ENCODE results near the gene DNAAF8.

Gene DNAAF8

DNA sequence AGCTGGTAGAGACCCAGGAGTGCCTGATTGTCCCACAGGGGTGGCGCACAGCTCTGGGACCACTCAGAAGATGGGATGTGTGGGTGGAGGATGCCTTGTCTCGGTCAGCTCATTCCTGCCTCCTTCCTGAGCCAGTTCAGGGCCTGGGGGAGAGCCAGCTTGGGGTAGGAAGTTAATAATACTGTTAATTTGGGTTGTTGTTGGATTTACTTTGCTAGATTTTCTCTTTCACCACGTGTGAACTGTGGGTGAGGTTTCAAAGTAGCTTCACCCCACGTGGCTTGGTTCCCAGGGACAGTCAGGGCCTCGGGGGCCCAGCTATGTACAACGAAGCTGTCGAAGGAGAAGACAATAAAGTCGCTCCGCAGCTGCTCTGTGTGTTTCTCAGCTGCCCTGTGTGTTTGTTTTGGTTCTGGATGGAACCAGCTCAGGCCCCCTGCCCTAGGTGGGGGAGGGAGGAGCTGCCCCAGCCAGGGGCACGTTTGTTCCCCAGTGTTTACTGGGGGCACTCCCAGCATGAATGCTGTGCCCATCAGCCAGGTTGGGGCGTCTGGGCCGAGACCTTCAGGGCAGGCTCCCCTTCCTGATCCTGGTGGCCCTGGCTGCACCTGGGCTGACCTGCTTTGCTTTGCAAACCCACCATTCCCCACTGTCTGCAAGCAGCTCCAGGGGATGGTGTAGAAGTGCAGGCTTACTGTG is 38.7 kb upstream of the DNAAF8 start:
- DNase-seq (ENCODE audit: low spot score), result no peak

GRCh38 chr16:4696172-4696904 is 38.0 kb upstream of the DNAAF8 start:
- no peak for DNase-seq (ENCODE audit: low spot score)

GRCh38 chr16:4696905-4697847 is 37.2 kb upstream of the DNAAF8 start:
- no peak for DNase-seq (ENCODE audit: low spot score)

DNA sequence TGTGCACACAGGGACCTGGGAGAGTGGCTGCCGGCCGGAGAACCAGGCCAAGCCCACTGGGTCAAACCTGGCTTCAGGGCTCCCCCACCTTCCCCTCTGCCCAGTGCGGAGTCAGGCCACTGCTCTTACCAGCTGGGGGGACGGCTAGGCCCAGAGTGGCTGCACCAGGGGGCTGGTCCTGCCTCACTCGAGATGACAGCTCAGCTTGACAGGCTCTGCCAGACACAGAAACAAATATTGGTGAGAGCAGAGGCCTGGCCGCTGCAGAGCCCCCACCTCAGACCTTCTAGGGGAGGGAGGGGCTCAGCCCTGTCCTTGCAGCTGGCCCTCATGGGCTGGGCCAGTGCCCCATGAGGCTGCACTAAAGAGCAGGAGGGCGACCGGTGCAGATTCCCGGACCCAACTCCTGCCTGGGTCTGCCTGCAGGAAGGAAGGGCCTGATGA is 36.5 kb upstream of the DNAAF8 start:
- no peak for DNase-seq (ENCODE audit: low spot score)

DNA sequence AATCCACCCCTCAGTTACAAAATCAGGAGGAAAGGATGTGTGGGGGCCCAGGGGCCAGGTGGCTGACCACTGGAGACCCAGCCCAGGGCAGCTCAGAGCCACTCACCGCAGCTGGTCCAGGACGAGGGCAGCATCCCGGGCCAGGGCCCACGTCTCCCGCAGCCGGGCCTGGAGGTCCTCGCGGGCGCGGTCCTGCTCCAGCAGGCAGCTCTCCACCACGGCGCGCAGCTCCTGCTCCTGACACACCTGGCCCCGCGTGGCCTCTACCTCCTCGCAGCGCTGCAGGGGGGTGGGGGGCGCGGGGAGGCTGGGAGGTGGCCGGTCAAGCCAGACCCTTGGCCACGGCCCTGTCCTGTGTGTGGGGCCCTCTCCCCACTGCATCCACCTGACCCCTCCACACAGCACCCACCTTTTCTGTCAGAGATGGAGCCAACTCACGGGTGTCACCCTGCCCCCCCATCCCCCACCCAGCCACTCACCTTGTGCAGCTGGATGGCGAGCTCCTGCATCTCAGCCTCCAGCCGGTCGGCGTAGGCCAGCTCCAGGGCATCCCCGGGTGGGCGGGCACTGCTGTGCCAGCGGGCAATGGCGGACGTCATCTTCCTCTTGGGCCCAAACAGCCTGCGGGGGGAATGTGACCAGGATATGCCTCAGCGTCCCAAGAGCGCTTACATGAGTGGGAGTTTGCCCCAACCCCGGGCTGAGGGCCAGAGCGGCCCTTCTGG is 35.9 kb upstream of the DNAAF8 start:
- no peak for DNase-seq (ENCODE audit: low spot score)

- no peak for DNase-seq (ENCODE audit: low spot score)
Observed at GRCh38 chr16:4699046-4699556, 35.2 kb upstream of the DNAAF8 start.

DNA sequence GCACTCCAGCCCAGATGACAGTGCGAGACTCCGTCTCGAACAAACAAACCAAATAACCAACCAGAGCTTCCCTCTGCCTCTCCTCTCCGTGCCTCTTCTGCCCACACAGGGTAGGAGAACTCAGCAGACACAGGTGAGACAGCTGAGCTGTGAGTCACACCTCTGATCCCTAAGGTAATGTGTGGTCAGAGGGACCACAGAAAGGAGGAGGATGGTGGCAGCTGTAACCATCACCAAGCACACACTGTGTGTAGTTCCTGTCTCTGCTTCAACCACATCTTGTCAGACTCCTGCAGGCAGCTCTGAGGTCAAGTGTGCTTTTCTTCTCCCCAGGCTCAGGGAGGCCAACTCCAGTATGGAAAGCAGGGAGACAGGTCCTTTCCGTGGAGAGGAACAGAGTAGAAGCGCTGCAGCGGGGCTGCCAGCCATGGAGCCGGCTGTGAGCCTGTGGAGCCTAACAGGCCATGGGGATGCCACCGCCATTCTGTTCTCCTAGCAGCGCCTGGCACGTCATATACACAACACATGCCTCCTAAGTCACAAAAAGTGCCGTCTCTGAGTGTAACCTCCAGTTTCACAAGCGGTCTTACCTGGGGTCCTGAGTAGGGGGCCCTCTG is 33.8 kb upstream of the DNAAF8 start:
- DNase-seq (ENCODE audit: low spot score), result peak; percentile 52

DNA sequence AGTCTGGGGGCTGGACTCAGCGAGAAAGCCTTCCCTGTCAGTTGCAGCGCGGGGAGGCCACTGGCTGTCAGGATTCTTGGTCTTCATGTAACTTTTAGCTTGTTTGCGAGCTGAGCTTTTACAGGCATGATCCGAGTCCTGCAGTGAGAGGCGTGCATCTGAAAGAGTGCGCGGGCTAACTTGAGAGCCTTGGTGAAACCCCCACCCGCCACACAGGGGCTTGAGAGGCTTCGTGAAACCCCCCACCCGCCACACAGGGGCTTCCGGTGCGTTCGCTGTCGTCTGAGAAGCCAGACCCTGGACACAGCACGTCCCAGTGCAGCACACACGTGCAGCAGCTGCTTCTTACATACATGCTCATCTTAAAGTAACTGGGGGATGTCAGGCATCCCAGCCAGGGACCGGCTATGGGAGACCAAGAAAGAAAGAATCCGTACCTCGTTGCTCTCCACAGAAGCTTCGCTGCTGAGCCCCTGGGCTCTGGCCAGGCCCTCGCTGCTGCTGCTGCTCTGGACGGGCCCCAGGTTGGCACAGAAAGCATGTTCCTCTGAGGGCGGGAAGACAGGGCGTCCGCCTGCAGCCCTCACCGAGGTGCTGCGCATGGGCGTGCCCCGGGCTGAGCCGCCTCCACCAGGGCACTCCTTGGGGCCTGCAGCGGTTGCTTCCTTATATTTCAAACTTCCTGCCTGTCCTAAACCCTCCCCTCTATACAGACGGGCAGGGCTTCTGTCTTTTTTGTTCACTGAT is 33.2 kb upstream of the DNAAF8 start:
- no peak for DNase-seq (ENCODE audit: low spot score)

- DNase-seq (ENCODE audit: low spot score), result no peak
Observed at GRCh38 chr16:4701791-4702465, 32.4 kb upstream of the DNAAF8 start.

DNA sequence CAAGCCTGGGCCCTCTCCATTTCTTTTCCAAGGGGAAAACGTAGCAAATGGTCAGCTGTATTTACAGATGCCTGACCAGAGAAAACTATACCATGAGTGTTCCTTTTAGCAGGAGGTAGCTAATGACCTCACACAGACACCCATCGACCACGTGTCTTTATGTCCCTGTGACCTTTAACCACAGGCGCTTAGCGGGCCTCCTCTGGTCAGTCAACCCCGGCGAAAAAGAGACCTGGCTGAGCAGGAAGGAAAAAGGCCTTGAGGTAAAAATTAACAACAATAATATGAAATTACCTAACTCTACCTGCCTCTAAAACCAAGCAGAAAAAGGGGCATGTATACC is 31.9 kb upstream of the DNAAF8 start:
- no peak for DNase-seq (ENCODE audit: low spot score)

DNA sequence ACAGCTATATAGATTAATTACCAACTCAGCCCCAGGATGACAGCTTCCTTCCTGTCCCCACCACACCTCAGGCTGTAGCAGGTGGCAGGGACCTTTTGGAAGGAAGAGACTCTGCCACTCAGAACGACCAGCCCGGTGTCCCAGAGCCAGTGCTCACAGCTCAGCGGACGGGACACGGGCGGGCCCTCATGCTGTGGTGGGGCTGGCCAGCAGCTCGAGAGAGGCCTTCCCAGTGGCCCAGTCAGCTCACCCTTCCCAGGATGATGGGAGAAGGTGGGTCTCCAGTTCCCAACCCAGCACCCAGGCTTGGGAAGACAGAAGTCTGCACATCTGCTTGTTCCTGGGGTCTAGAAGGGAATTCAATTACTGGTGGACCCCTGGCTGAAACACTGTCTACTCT is 30.4 kb upstream of the DNAAF8 start:
- no peak for DNase-seq (ENCODE audit: low spot score)

DNA sequence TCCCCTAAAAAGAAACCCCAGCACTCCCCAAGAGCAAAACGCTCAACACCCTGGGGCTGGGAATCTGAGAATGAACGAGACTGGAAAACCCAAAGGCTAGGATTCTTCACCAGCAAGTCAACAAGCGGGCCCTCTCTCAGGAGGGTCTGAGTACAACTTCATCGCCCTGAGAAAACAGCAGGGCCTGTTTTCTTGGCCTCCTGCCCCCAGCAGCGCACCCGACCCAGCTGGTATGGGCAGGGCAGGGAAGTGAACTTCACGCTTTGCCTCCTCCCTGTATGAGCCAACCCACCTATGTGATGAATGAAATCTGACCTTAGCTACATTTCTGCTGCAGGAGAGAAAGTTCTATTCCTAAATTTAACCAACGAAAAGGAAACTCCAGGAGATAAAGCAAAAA is 29.8 kb upstream of the DNAAF8 start:
- no peak for DNase-seq (ENCODE audit: low spot score)

DNA sequence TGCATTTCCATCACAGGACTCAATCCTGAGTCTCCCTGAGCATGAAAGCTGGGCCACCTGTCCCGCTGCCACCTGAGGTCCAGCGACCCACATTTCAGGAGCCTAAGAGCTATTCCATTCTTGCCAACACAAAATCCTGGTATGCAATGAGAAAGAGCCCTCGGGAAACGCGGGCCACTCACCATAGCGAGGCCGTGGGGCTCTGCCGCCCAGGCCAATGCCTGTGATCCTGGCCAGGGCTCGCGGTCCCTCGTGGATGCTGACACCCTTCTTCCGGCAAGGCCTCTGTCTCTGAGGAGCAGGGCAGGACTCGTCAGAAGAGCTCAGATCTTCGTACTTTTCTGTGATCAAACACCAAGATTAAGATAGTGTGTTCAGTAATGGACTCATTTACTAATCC is 29.4 kb upstream of the DNAAF8 start:
- no peak for DNase-seq (ENCODE audit: low spot score)

DNA sequence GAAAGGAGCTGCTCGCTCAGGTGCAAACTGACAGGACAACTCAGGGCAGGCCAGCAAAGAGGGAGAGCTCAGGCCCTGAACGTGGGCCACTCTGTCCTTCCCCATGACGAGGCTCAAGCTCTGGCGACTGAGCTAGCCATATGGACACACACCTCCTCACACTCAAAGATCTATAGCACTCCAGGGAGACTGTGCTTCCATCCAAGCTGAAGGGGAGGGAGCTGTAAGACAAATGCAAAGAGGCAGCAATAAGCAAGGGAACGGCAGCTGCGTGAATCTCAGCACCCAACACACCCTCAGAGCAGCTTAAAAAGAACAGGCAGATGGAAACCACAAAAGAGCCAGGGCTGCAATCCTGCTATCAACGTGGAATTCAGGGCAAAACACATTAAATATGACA is 27.5 kb upstream of the DNAAF8 start:
- no peak for DNase-seq (ENCODE audit: low spot score)

DNA sequence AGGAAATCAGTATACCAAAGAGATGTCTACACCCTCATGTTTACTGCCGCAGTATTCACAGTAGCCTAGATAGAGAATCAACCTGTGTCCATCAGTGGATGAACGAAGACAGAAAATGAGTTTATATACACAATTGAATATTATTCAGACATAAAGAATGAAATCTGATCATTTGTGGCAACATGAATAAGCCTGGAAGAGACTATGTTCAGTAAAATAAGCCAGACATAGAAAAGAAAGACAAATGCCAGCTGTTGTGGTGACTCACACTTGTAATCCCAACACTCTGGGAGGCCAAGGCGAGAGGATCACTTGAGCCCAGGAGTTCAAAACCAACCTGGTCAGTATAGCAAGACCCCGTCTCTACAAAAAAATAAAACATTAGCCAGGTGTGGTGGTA is 24.9 kb upstream of the DNAAF8 start:
- DNase-seq (ENCODE audit: low spot score), result no peak

- DNase-seq (ENCODE audit: low spot score), result no peak
Observed at GRCh38 chr16:4713663-4714501, 20.5 kb upstream of the DNAAF8 start.

GRCh38 chr16:4714996-4715395 is 19.3 kb upstream of the DNAAF8 start:
- DNase-seq (ENCODE audit: low spot score), result no peak

GRCh38 chr16:4718466-4718865 is 15.9 kb upstream of the DNAAF8 start:
- DNase-seq (ENCODE audit: low spot score), result no peak

GRCh38 chr16:4723071-4723767 is 11.1 kb upstream of the DNAAF8 start:
- no peak for DNase-seq (ENCODE audit: low spot score)

Data from CD4-positive, alpha-beta T cell treated with Interleukin-15 for 4 hours (primary cell).